HepG2 (cell line): ENCODE results near the gene GUCY2D.

ENCODE experiments used
- DNMT1 ChIP-seq: sonication (generic); formaldehyde crosslinking; IDR thresholded peaks from 2 replicates; pipeline ENCODE4 v1.5.1; 2020; ENCODE audit warnings: mild to moderate bottlenecking, missing genetic modification reagents
- FOXK1 ChIP-seq: sonication (generic); formaldehyde crosslinking; IDR thresholded peaks from 2 replicates; pipeline ENCODE4 v1.4.0; 2020; ENCODE audit warnings: low read depth, missing genetic modification reagents, borderline replicate concordance
- NR2C2 ChIP-seq: sonication (generic); formaldehyde crosslinking; IDR thresholded peaks from 2 replicates; pipeline ENCODE4 v1.4.0; 2020; ENCODE audit warnings: missing genetic modification reagents, mild to moderate bottlenecking, moderate library complexity, borderline replicate concordance
- PHF21A ChIP-seq: sonication (generic); formaldehyde crosslinking; IDR thresholded peaks from 2 replicates; pipeline ENCODE4 v1.5.0; 2020; ENCODE audit warnings: mild to moderate bottlenecking, missing genetic modification reagents
- ZBTB8A ChIP-seq: sonication (generic); formaldehyde crosslinking; IDR thresholded peaks from 2 replicates; pipeline ENCODE4 v1.4.0; 2020; ENCODE audit warnings: mild to moderate bottlenecking, low read depth, missing genetic modification reagents, borderline replicate concordance

DNA sequence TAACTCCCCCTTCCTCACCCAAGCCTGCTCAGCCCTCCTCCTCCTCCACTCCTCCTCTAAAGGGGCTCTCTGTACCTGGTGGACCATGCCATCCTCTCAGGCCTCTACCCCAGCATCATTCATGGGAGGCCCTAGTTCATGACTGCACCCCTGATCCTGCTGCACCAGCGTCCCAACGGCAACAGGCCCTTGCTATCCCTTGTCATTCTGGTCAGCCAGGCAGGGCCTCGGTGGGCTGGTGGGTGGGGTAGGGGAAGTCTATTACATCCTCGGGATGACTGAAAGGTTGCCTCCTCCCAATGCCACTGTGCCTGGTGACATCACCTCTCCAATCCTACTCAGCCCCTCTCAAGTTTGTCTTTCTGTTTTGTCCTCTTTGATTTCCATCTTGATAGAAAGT lies 65.4 kb downstream of the GUCY2D start:
- no peak for TF ChIP-seq NR2C2 (CRISPR knock-in tag)
- no peak for TF ChIP-seq DNMT1 (CRISPR knock-in tag)
- TF ChIP-seq ZBTB8A: no peak
- TF ChIP-seq FOXK1 (CRISPR knock-in tag): no peak
- TF ChIP-seq PHF21A: no peak
